Stimulated activated CD4-positive, alpha-beta T cell treated with anti-CD3 and anti-CD28 coated beads, Interleukin-15, amount 100 ng/mL, for 24 hours (primary cell): ENCODE results near the gene S100A7A.

ENCODE experiments used
- DNase-seq: peaks from one replicate; pipeline ENCODE4 v3.0.0-alpha.2; 2020

Gene S100A7A

DNA sequence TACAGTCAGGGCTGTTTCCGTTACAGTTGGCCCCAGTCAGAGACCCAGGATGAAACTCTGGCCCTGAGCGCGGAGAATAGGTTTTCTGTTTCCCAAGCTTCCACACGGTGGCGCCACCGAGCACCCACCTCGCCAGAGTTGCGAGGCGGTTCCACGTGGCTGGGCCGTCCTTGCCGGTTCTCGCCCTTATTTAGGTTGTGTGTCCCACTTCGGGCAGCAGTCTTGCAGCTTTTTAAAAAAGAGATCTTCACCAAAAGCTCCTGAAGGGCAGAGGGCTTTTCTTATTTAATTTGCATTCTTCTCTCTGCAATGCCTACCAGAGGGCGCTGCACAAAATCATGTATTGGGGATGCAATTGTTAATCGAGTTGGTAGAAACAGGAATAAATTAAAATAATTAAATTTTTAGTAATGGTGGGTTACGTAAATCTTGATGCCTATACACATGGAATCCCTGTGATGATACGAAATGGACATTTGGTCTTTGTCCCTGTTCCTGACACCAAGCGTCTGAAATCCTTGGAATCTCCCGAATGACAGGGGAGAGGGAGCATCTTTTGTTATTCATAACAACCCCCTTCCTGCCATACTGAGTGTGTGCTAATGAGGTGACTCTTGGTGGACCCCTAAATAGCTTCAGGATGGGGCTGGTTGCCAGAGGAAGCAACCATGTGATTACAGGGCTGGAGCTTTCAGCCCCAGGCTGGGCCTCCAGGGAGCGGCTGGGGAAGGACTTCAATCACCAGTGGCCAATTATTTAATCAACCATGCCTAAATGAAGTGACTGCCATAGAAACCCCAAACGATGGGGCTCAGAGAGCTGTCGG, 49.7 kb downstream of the S100A7A start:
- DNase-seq: peak; percentile 82

DNA sequence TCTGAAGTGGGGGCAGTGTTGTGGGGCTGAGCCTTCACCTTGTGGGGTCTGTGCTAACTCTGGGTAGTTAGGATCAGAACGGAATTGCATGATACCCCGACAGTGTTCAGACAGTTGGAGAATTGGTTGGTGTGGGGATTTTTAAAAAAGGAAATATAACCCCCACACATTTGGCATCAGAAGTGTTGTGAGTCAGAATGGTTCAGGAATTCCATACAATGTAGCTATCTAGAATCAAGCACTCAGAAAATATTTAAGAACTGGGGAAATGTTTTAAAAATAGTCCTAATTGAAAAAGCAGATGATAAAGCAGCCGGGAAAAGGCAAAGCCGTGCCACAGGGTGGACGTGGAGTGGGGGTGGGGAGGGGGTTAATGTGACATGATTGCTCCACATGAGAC, 50.6 kb downstream of the S100A7A start:
- DNase-seq: no peak

DNA sequence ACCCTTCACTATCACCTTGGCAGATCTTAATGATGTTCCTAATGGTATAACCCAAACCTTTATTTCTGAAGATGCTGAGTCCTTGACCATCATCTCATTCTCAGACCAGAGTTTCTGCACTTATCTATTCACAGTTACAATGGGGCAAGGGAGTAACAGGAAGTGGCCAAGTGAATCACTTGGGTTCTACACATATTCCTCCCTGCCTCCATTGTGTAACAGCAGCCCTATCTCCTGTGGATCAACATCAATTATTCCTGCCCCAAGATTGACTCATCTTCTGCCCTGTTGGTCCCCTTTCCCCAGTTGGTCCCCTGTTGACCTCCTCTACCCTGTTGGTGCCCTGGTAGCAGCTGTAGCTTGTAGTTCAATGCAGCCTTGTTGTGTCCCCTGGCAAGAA, 54.4 kb downstream of the S100A7A start:
- no peak for DNase-seq
